PC-3 (cell line): Measurements from ENCODE around the gene DOK5.

Source experiments
- CTCF ChIP-seq: fragments of 300-600 bp; sonication (generic); conservative IDR thresholded peaks from 2 replicates; pipeline ENCODE4 v1.5.1; 2017; ENCODE audit warnings: antibody characterized with exemption, low read depth, mild to moderate bottlenecking, low read length
- EZH2 ChIP-seq: fragments of 300-600 bp; sonication (generic); IDR thresholded peaks from one replicate; pipeline ENCODE4 v1.6.1; 2017; ENCODE audit warnings: antibody characterized with exemption, mild to moderate bottlenecking, low read length; ENCODE audit not compliant: unreplicated experiment
- EZH2phosphoT487 ChIP-seq: fragments of 300-600 bp; sonication (generic); IDR thresholded peaks from 2 replicates; pipeline ENCODE4 v1.6.1; 2018; ENCODE audit warnings: mild to moderate bottlenecking, antibody characterized with exemption, low read length, borderline replicate concordance

- no peak for TF ChIP-seq CTCF
- TF ChIP-seq EZH2, result no peak
- no peak for TF ChIP-seq EZH2phosphoT487
These were observed 215.9 kb downstream of the DOK5 start for GRCh38 chr20:54691327-54691726.
